Glomerular visceral epithelial cell (primary cell): ENCODE data around the gene SETBP1.
"Not testable (repeated sequence)": the region's sequence is repeated elsewhere in the genome, so short reads cannot be mapped to it uniquely, and the experiment has no call there.

ENCODE experiments used
- DNase-seq: peaks from one replicate; pipeline ENCODE4 v3.0.0-alpha.2; 2016; ENCODE audit errors: extremely low spot score

SETBP1 gene

GRCh38 chr18:44791520-44791919 is 110.8 kb downstream of the SETBP1 start:
- no peak for DNase-seq

- no peak for DNase-seq
Observed at GRCh38 chr18:44792456-44793061, 111.9 kb downstream of the SETBP1 start.

- DNase-seq = no peak
Observed at GRCh38 chr18:44793194-44793593, 112.5 kb downstream of the SETBP1 start.

GRCh38 chr18:44793685-44794084 is 113.0 kb downstream of the SETBP1 start:
- no peak for DNase-seq

GRCh38 chr18:44795241-44795640 is 114.6 kb downstream of the SETBP1 start:
- DNase-seq = no peak

GRCh38 chr18:44796429-44797428 is 116.0 kb downstream of the SETBP1 start:
- DNase-seq = no peak

- no peak for DNase-seq
Observed at GRCh38 chr18:44798433-44799048, 117.9 kb downstream of the SETBP1 start.

- DNase-seq = peak; percentile 5
Observed at GRCh38 chr18:44799382-44799906, 118.8 kb downstream of the SETBP1 start.

- DNase-seq = peak; percentile 86
Observed at GRCh38 chr18:44799907-44800421, 119.3 kb downstream of the SETBP1 start.

- not testable (repeated sequence) for DNase-seq
Observed at GRCh38 chr18:44800766-44801165, 120.1 kb downstream of the SETBP1 start.

GRCh38 chr18:44801781-44802180 is 121.1 kb downstream of the SETBP1 start:
- DNase-seq = no peak

GRCh38 chr18:44802508-44802907 is 121.8 kb downstream of the SETBP1 start:
- DNase-seq = peak; percentile 13

- DNase-seq = no peak
Observed at GRCh38 chr18:44803019-44803650, 122.4 kb downstream of the SETBP1 start.

GRCh38 chr18:44804033-44804432 is 123.3 kb downstream of the SETBP1 start:
- no peak for DNase-seq

- no peak for DNase-seq
Observed at GRCh38 chr18:44805176-44805575, 124.5 kb downstream of the SETBP1 start.

GRCh38 chr18:44805643-44806042 is 125.0 kb downstream of the SETBP1 start:
- DNase-seq = no peak

- DNase-seq = no peak
Observed at GRCh38 chr18:44807766-44808165, 127.1 kb downstream of the SETBP1 start.

GRCh38 chr18:44811572-44812125 is 131.0 kb downstream of the SETBP1 start:
- DNase-seq = no peak

GRCh38 chr18:44812426-44812825 is 131.7 kb downstream of the SETBP1 start:
- no peak for DNase-seq

GRCh38 chr18:44813586-44813985 is 132.9 kb downstream of the SETBP1 start:
- no peak for DNase-seq

- no peak for DNase-seq
Observed at GRCh38 chr18:44815108-44815507, 134.4 kb downstream of the SETBP1 start.
